ELR (cell line): ENCODE data around the gene KITLG.
"Not testable (repeated sequence)": the region's sequence is repeated elsewhere in the genome, so short reads cannot be mapped to it uniquely, and the experiment has no call there.

Experiments used
- DNase-seq: peaks from one replicate; pipeline ENCODE4 v3.0.0-alpha.2; 2015; ENCODE audit warnings: low read depth

KITLG gene

GRCh38 chr12:88580051-88580871, at the start of gene KITLG:
Gene KITLG (minus strand): TSS chr12:88580471. CDS start chr12:88580278, 193 bp downstream.
- DNase-seq: peak; percentile 90

DNA sequence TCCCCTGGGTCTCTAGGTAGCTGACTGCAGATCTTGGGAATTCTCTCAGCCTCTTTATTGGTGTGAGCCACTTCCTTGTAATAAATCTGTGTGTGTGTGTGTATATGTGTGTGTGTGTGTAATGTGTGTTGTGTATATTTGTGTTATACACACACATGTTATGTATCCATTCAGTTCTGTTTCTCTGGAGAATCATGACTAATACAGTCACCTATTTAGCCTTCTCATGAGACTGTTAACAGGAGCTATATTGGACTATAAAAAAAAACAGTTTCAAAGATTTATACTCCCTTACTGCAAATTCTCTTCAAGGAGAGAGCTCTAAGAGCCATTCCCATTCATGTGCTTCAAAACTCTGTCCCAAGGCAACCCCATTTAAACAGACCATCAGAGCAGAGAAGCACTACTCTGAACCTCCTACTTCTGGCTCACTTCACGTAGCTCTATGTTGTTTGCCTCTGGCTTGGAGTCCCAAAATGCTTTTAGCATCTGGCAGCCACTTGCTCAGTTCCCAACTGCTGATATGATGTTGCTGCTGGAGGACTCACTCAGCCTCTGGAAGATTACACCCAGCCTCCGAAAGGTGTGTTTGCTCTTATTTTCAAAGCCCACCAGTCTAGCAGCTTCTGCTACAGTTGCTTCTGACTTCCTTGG, 48.7 kb upstream of the KITLG start:
- no peak for DNase-seq

GRCh38 chr12:88628035-88628434, 47.8 kb upstream of the KITLG start:
- not testable (repeated sequence) for DNase-seq

- no peak for DNase-seq
These were observed 47.2 kb upstream of the KITLG start for GRCh38 chr12:88627501-88627900.

DNA sequence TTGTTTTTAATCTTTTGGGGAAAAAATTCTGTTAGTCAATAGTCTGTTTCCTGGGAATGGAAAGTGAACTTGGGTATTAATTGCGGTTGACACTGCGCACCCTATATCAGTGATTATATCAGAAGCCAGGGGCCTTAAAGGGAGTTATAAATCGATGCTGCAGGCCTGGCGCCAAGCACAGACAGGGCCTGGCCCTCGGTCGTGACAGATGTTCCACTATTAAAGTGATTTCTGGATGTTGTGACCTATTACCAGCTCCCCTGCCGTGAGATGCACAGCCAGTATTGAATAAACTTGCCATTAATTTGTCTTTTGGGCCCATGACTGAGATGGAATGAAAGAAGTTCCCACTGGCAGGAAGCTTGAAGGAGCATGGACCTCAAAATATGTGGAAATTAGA, 45.1 kb upstream of the KITLG start:
- no peak for DNase-seq

- peak; percentile 65 for DNase-seq
These were observed 44.6 kb upstream of the KITLG start for GRCh38 chr12:88624911-88625310.

GRCh38 chr12:88623777-88624548, 43.7 kb upstream of the KITLG start:
- peak; percentile 28 for DNase-seq

DNA sequence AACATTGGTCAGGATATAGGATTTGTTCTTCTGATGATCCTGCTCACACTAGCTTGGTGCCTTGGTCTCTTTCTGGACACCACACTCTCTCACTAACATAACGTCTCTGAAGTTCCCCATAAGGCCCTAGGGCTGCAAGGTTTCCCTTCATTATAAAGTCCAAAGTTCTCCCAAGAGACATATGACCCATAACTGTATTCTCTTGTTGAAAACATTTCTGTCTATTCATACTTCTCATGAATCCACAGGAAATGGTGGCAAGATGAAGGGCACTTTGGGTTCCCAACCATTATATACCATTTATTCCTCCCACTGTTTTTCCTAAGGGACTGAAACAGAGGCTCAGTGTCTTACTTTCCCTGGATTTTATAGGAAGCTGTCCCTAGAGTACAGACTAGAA, 37.1 kb upstream of the KITLG start:
- DNase-seq: no peak

- peak; percentile 41 for DNase-seq
These were observed 35.2 kb upstream of the KITLG start for GRCh38 chr12:88615490-88615889.

DNA sequence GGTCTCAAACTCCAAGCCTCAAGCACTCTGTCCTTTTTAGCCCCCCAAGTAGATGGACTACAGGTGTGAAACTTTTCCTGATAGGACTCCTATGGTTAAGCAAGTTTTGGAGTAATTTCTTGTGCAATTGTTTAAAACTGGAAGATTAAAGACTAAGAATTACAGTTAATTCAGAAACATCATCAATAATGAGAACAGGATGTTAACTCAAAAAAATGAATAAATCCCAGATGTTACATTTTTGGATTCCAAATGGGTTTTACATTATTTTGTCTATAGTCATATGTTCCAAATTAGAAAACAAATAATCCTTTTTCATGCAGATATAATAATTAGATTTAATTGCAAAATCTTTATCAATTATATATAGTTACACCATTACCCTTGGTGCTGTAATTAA, 24.4 kb upstream of the KITLG start:
- no peak for DNase-seq

- peak; percentile 91 for DNase-seq
These were observed 20.0 kb upstream of the KITLG start for GRCh38 chr12:88600272-88600671.

- no peak for DNase-seq
These were observed 17.1 kb upstream of the KITLG start for GRCh38 chr12:88597365-88597764.

DNA sequence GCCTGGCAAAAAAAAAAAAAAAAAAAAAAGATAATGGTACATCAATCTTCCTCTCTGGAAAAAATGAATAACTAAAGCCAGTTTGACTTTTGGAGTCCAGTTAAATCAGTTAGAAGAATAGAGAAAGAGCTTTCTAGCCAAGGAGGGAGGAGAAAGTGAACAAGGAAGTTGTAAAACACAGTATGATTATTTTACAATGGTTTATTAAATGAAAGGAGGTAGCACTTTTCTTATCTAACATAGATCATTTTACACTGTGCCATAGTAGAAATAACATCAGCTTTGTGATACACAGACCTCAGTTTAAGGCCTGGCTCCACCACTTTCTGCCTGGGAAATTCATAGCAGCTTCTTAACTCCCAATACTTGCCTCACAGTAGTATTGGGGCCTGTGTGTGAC, 15.4 kb upstream of the KITLG start:
- no peak for DNase-seq

DNA sequence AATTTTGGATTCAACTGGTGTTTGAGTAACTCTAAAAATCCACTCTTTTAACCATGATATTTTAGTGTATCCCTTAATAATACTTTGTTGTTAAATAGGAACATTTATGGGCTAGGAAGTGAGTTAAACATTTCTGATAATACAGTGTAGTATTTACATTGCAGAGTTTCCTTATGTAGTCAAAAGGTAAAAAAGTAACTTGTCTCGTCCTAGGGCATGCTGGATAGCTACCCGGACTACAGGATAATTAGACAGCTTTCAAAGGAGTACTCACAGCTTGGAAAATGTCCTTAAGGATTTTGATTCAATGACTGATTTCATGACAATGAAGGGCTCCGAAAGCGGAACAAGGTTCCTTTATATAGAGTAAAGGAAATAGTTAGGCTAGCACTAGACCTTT, 14.5 kb upstream of the KITLG start:
- no peak for DNase-seq

DNA sequence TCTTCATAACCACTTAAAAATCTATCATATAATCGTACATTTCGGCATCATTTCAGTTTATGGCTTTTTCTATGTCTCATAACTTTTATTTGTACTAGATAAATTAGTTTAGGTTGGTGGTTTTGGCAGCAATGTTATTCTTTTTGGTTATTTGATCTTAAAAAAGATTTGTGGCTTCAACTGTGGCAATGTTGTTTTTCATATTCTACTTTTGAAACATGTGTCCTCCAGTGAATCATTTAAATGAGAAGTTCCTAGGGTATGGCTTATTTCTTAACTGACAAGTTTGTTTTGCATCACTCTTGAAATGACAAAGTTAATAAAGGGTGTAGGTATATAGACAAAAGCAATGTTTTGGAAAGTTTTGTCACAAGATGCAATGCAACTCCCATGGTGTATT, 11.1 kb upstream of the KITLG start:
- no peak for DNase-seq

- DNase-seq: no peak
These were observed 10.6 kb upstream of the KITLG start for GRCh38 chr12:88590851-88591250.

GRCh38 chr12:88585077-88585476, 4.8 kb upstream of the KITLG start:
- no peak for DNase-seq

- peak; percentile 60 for DNase-seq
These were observed 645 bp downstream of the KITLG start for GRCh38 chr12:88579601-88580050.

GRCh38 chr12:88579161-88579517, 1.1 kb downstream of the KITLG start:
- DNase-seq: peak; percentile 72

- DNase-seq: peak; percentile 53
These were observed 1.8 kb downstream of the KITLG start for GRCh38 chr12:88578276-88579160.

DNA sequence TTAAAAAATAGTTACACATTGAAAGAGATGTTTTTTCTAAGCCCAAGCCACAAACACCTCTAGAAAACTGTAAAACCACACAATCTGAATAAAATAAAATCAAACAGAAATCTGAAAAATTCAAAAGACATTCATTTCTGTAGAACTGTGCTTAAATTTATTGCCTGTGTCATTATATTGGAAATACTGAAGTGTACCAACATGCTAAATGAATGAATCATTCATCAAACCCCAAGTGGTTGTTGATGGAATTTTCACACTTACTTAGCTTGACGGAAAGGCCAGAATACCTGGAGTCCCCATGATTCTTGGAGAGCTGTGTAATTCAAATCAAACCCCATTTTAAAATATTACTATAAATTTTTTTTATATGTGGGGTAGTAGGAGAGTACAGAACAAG, 2.7 kb downstream of the KITLG start:
- DNase-seq: peak; percentile 75

- DNase-seq: no peak
These were observed 3.4 kb downstream of the KITLG start for GRCh38 chr12:88576866-88577265.
